GM19025 (cell line): Measurements from ENCODE around the gene ZNF267.
"Not testable (repeated sequence)": the region's sequence is repeated elsewhere in the genome, so short reads cannot be mapped to it uniquely, and the experiment has no call there.

Experiments used
- ATAC-seq: cut with Tn5 transposase; IDR thresholded peaks from one replicate; pipeline ENCODE4 v1.9.1; 2021; ENCODE audit warnings: mild to moderate bottlenecking, low read depth, moderate library complexity; ENCODE audit not compliant: unreplicated experiment

The ZNF267 gene

GRCh38 chr16:31877876-31878642 lies 4.5 kb downstream of the ZNF267 start:
- ATAC-seq: no peak

GRCh38 chr16:31879937-31880321 lies 6.3 kb downstream of the ZNF267 start:
- no peak for ATAC-seq

- ATAC-seq: peak; percentile 35
Observed at GRCh38 chr16:31880322-31880979, 6.8 kb downstream of the ZNF267 start.

- no peak for ATAC-seq
Observed at GRCh38 chr16:31886227-31886626, 12.6 kb downstream of the ZNF267 start.

- no peak for ATAC-seq
Observed at GRCh38 chr16:31888735-31889134, 15.1 kb downstream of the ZNF267 start.

GRCh38 chr16:31892111-31892510 lies 18.5 kb downstream of the ZNF267 start:
- not testable (repeated sequence) for ATAC-seq

- ATAC-seq: no peak
Observed at GRCh38 chr16:31893824-31894223, 20.2 kb downstream of the ZNF267 start.

GRCh38 chr16:31897283-31897682 lies 23.7 kb downstream of the ZNF267 start:
- ATAC-seq: no peak

GRCh38 chr16:31899505-31899904 lies 25.9 kb downstream of the ZNF267 start:
- no peak for ATAC-seq

- ATAC-seq: not testable (repeated sequence)
Observed at GRCh38 chr16:31904571-31904970, 31.0 kb downstream of the ZNF267 start.

GRCh38 chr16:31913668-31914067 lies 40.1 kb downstream of the ZNF267 start:
- no peak for ATAC-seq

GRCh38 chr16:31916056-31916488 lies 42.5 kb downstream of the ZNF267 start:
- no peak for ATAC-seq

- ATAC-seq: no peak
Observed at GRCh38 chr16:31920373-31920772, 46.8 kb downstream of the ZNF267 start.

- not testable (repeated sequence) for ATAC-seq
Observed at GRCh38 chr16:31951806-31952205, 78.2 kb downstream of the ZNF267 start.

GRCh38 chr16:31952206-31952605 lies 78.6 kb downstream of the ZNF267 start:
- ATAC-seq: not testable (repeated sequence)

GRCh38 chr16:31956221-31956620 lies 82.6 kb downstream of the ZNF267 start:
- ATAC-seq: not testable (repeated sequence)

- not testable (repeated sequence) for ATAC-seq
Observed at GRCh38 chr16:31960186-31960910, 86.7 kb downstream of the ZNF267 start.
